B cell (primary cell): Measurements from ENCODE around the gene ARID3A. TPM values are rescaled to one million over a fixed set of nuclear protein-coding genes. Genes with fewer than 3 reads are reported as not detected.

Experiments used
- ATAC-seq: fragments of 200-7000 bp; cut with Tn5 transposase; one replicate; pipeline ENCODE4 v1.10.0; 2021; ENCODE audit warnings: low read depth, mild to moderate bottlenecking, moderate number of reproducible peaks, moderate library complexity
- CTCF ChIA-PET: fragments of 350-600 bp; sonication (Branson Sonifier 250); formaldehyde crosslinking; loops from one replicate; lab custom pipeline; 2021; ENCODE audit warnings: antibody characterized with exemption, inconsistent platforms; lab: Charles Lee
- POLR2A ChIA-PET: fragments of 350-600 bp; sonication (Branson Sonifier 250); formaldehyde crosslinking; loops from one replicate; lab custom pipeline; 2021; ENCODE audit warnings: antibody characterized with exemption; lab: Charles Lee
- DNase-seq: peaks from one replicate; pipeline ENCODE4 v3.0.0; 2013
- H2AFZ ChIP-seq: 2 replicates; pipeline ENCODE4 v1.6.1; 2012; ENCODE audit warnings: mild to moderate bottlenecking, low read depth, low read length; ENCODE audit not compliant: insufficient read depth, poor library complexity, severe bottlenecking
- H3K27ac ChIP-seq, 2 donors: 1 replicate in 1 of 2; 2 replicates in 1 of 2; pipeline ENCODE4 v1.5.1; 2012 to 2013; ENCODE audit warnings: low read length in 2 of 2, mild to moderate bottlenecking in 2 of 2, moderate library complexity in 1 of 2
- H3K27me3 ChIP-seq, 4 experiments: fragments of 200-600 bp in 1 of 4; sonication (generic) in 1 of 4; replicated peaks in 1 of 4; 1 replicate in 2 of 4; 2 replicates in 2 of 4; pipeline versions ENCODE4 v1.6.1 to v1.7.0; 2013 to 2016; ENCODE audit warnings: low read length in 3 of 4, mild to moderate bottlenecking in 2 of 4, mixed read lengths in 1 of 4, moderate library complexity in 1 of 4; ENCODE audit not compliant: insufficient read depth in 4 of 4, control insufficient read depth in 3 of 4; ENCODE audit errors: control extremely low read depth in 1 of 4
- H3K36me3 ChIP-seq, 2 experiments: replicated peaks in 1 of 2; 1 replicate in 1 of 2; 2 replicates in 1 of 2; pipeline versions ENCODE4 v1.6.1 to v1.7.1; 2013; ENCODE audit warnings: low read length in 1 of 2; ENCODE audit not compliant: insufficient read depth in 2 of 2, control insufficient read depth in 1 of 2; ENCODE audit errors: control extremely low read depth in 1 of 2, extremely low read depth in 1 of 2
- H3K4me1 ChIP-seq, 2 donors: fragments of 200-600 bp in 1 of 2; sonication (generic) in 1 of 2; 1 replicate in 1 of 2; 2 replicates in 1 of 2; pipeline versions ENCODE4 v1.5.1 to v1.6.1; 2013 to 2017; ENCODE audit warnings: low read length in 2 of 2; ENCODE audit not compliant: control insufficient read depth in 2 of 2, insufficient read depth in 2 of 2
- H3K4me2 ChIP-seq: replicated peaks from 2 replicates; pipeline ENCODE3; 2012; ENCODE audit warnings: mild to moderate bottlenecking, low read depth, low read length; ENCODE audit not compliant: poor library complexity, severe bottlenecking
- H3K4me3 ChIP-seq, 5 experiments: fragments of 200-600 bp in 1 of 5; sonication (generic) in 1 of 5; 1 replicate in 3 of 5; 2 replicates in 2 of 5; pipeline versions ENCODE4 v1.5.1 to v1.7.0; 2011 to 2016; ENCODE audit warnings: low read length in 4 of 5, mild to moderate bottlenecking in 4 of 5, low read depth in 2 of 5, control low read depth in 1 of 5, moderate library complexity in 1 of 5; ENCODE audit not compliant: insufficient read depth in 1 of 5; ENCODE audit errors: control extremely low read depth in 1 of 5, extremely low read depth in 1 of 5
- H3K79me2 ChIP-seq: fragments of 200-600 bp; sonication (generic); one replicate; pipeline ENCODE4 v1.6.0; 2016; ENCODE audit warnings: low read length; ENCODE audit not compliant: control insufficient read depth, insufficient read depth
- H3K9ac ChIP-seq: fragments of 200-600 bp; sonication (generic); 2 replicates; pipeline ENCODE4 v1.6.1; 2017; ENCODE audit warnings: mild to moderate bottlenecking, low read length, moderate library complexity
- H3K9me3 ChIP-seq, 3 donors: one replicate each; pipeline versions ENCODE4 v1.6.1 to v1.7.1; 2013; ENCODE audit warnings: low read length in 2 of 3; ENCODE audit not compliant: control insufficient read depth in 2 of 3, insufficient read depth in 1 of 3; ENCODE audit errors: control extremely low read depth in 1 of 3
- H4K20me1 ChIP-seq: 2 replicates; pipeline ENCODE4 v1.6.0; 2012; ENCODE audit warnings: mild to moderate bottlenecking, low read length; ENCODE audit not compliant: insufficient read depth, control insufficient read depth, poor library complexity, severe bottlenecking
- H3K27ac Mint-ChIP-seq: one replicate; pipeline ENCODE4 v1.8.0; 2021; ENCODE audit warnings: mixed read lengths
- H3K27me3 Mint-ChIP-seq: one replicate; pipeline ENCODE4 v1.8.0; 2021; ENCODE audit warnings: mixed read lengths
- H3K4me1 Mint-ChIP-seq: one replicate; pipeline ENCODE4 v1.8.0; 2021; ENCODE audit warnings: mixed read lengths
- H3K4me3 Mint-ChIP-seq: one replicate; pipeline ENCODE4 v1.8.0; 2021; ENCODE audit warnings: mixed read lengths
- H3K9me3 Mint-ChIP-seq: one replicate; pipeline ENCODE4 v1.8.0; 2022; ENCODE audit warnings: mixed read lengths; ENCODE audit not compliant: insufficient read depth
- CTCF ChIP-seq: fragments of 200-600 bp; IDR thresholded peaks from one replicate; pipeline ENCODE4 v1.8.0; 2022; ENCODE audit warnings: antibody characterized with exemption, mild to moderate bottlenecking
- EZH2 ChIP-seq: IDR thresholded peaks from 2 replicates; pipeline ENCODE4 v1.6.1; 2012; ENCODE audit warnings: borderline replicate concordance, low read depth, mild to moderate bottlenecking, moderate library complexity, low read length; ENCODE audit not compliant: insufficient read depth, poor library complexity, severe bottlenecking
- WGBS: methylation state at CpG from one replicate; pipeline ENCODE4 v1.1.5; 2013; ENCODE audit warnings: missing lambda C conversion rate; ENCODE audit not compliant: insufficient coverage; 5-methylcytosine and 5-hydroxymethylcytosine counted together
- intact Hi-C: fragments of 100-400 bp; cut with micrococcal nuclease; formaldehyde crosslinking; loops from one replicate; pipeline ENCODE4 v1.10.0; 2022
- polyA plus RNA-seq: library from polyadenylated mRNA; depleted of rRNA; stranded (reverse); fragments of >200 nt; gene quantifications from 2 replicates; pipeline ENCODE4 v1.2.3, GENCODE V29; 2012
- total RNA-seq, 2 donors: library from RNA; stranded (reverse); fragments of 120-200 nt in 1 of 2; gene quantifications; 1 replicate in 1 of 2; 2 replicates in 1 of 2; pipeline versions ENCODE4 v1.2.3 to v1.2.4, GENCODE V29; 2013 to 2022

The ARID3A gene
- total and polyA plus RNA-seq, 2 donors (not counting 1 experiment from before 2014, with no cell fraction given): 22.9 to 60.5 TPM

- no peak overlapping the region for H3K27ac ChIP-seq
- H3K36me3 ChIP-seq: peaks cover 0 to 41% of the 10 kb centered on the region in 2 experiments
- Mint-ChIP-seq H3K4me1 (peaks cover 15% of the 10 kb centered on the region), H3K27me3 (no peaks in the 10 kb centered on the region), H3K27ac (no peak overlapping the region), H3K4me3 (no peak overlapping the region), H3K9me3 (no peaks in the 10 kb centered on the region)
- no peaks in the 10 kb centered on the region for H3K9me3 ChIP-seq
- intact Hi-C loops: no loop called here
- H3K27me3 ChIP-seq: no peaks in the 10 kb centered on the region
- no peak overlapping the region for H3K9ac ChIP-seq
- H2AFZ ChIP-seq: no peak overlapping the region
- peaks cover 76% of the 10 kb centered on the region for H4K20me1 ChIP-seq
- ChIA-PET CTCF (no interaction called here), POLR2A (no interaction called here)
- WGBS: 96% methylated on average over 36 of the region's 36 CpGs
- peaks cover 47% of the 10 kb centered on the region for H3K79me2 ChIP-seq
- no peak overlapping the region for H3K4me2 ChIP-seq
- peaks cover 7 to 17% of the 10 kb centered on the region in 2 donors for H3K4me1 ChIP-seq
- ATAC-seq (no peak), DNase-seq (no peak)
- TF ChIP-seq CTCF: no peak
- no peak for TF ChIP-seq EZH2
- H3K4me3 ChIP-seq: no peak overlapping the region
Observed at GRCh38 chr19:1011831-1012333, 86.0 kb downstream of the ARID3A start.

- H3K4me1 Mint-ChIP-seq: peaks cover 19% of the 10 kb centered on the region
- 99% methylated on average over 16 of the region's 18 CpGs for WGBS
- Histone ChIP-seq H3K79me2 (peaks cover 52% of the 10 kb centered on the region), H3K36me3 (peaks cover 0 to 41% of the 10 kb centered on the region in 2 experiments), H2AFZ (no peak overlapping the region), H4K20me1 (peaks cover 81% of the 10 kb centered on the region), H3K9me3 (no peaks in the 10 kb centered on the region), H3K27me3 (no peaks in the 10 kb centered on the region), H3K4me3 (no peak overlapping the region), H3K27ac (no peak overlapping the region), H3K9ac (no peak overlapping the region), H3K4me1 (peaks cover 11 to 21% of the 10 kb centered on the region in 2 donors), H3K4me2 (no peak overlapping the region)
- ATAC-seq: no peak
- intact Hi-C loops: no loop called here
- H3K27me3 Mint-ChIP-seq: no peaks in the 10 kb centered on the region
- TF ChIP-seq EZH2 (no peak), CTCF (no peak)
- no peak for DNase-seq
- ChIA-PET CTCF (no interaction called here), POLR2A (interaction anchor here (0.6 kb wide), 1 partner anchor 175 kb away, joined by 4 read pairs; no protein-coding TSS in a partner anchor)
- H3K9me3 Mint-ChIP-seq: no peaks in the 10 kb centered on the region
- no peak overlapping the region for H3K27ac Mint-ChIP-seq
- no peak overlapping the region for H3K4me3 Mint-ChIP-seq
Observed at GRCh38 chr19:1012334-1012733, 86.5 kb downstream of the ARID3A start.
